GM23248 (cell line): Measurements from ENCODE around the gene TIGIT.

Experiments used
- EZH2 ChIP-seq: fragments of 200-600 bp; sonication (generic); IDR thresholded peaks from 2 replicates; pipeline ENCODE4 v1.6.1; 2018; ENCODE audit warnings: antibody characterized with exemption, mild to moderate bottlenecking; ENCODE audit not compliant: insufficient read depth, poor library complexity, severe bottlenecking
- EZH2phosphoT487 ChIP-seq: fragments of 200-600 bp; sonication (generic); IDR thresholded peaks from 2 replicates; pipeline ENCODE4 v1.6.1; 2018; ENCODE audit warnings: antibody characterized with exemption, moderate library complexity, mild to moderate bottlenecking, low read depth; ENCODE audit not compliant: insufficient read depth

GRCh38 chr3:114308377-114308776 lies 14.5 kb downstream of the TIGIT start:
- TF ChIP-seq EZH2 (no peak), EZH2phosphoT487 (no peak)
